ENCODE measurements around the gene OR51B4. TPM values are rescaled to one million over a fixed set of nuclear protein-coding genes. Genes with fewer than 3 reads are reported as not detected.

Gene OR51B4
- total and polyA plus RNA-seq, 2 experiments from 2014 or later, result not detected

GRCh38 chr11:5272395-5273017 is 29.2 kb downstream of the OR51B4 start:
- no peaks in the 10 kb centered on the region for H3K9me3 ChIP-seq (ENCODE audit: low read depth)
- in situ Hi-C loops (cut with MboI), result no loop called here
- no peak overlapping the region for H3K27ac ChIP-seq
- no peak overlapping the region for H3K4me2 ChIP-seq (ENCODE audit: unreplicated experiment)
- no peaks in the 10 kb centered on the region for H3K36me3 ChIP-seq (ENCODE audit: low read depth)
- DNase-seq, result no peak
- no peak overlapping the region for H2AFZ ChIP-seq
- no peak overlapping the region for H3K4me3 ChIP-seq
- H3K79me2 ChIP-seq (ENCODE audit: insufficient read depth), result no peaks in the 10 kb centered on the region
- no peak overlapping the region for H3K9ac ChIP-seq
- WGBS, 2 experiments (ENCODE audit: low coverage in 1 of 2, low lambda C conversion rate in 2 of 2, missing lambda C conversion rate in 2 of 2), result 65 to 66% methylated on average over 4 of the region's 4 CpGs
- no peaks in the 10 kb centered on the region for H3K27me3 ChIP-seq (replicated peaks; ENCODE audit: insufficient read depth)
- H3K4me1 ChIP-seq (ENCODE audit: insufficient read depth), result no peaks in the 10 kb centered on the region
- no peaks in the 10 kb centered on the region for H3F3A ChIP-seq (ENCODE audit: insufficient read depth)
- H3K9me2 ChIP-seq (ENCODE audit: insufficient read depth), result no peaks in the 10 kb centered on the region
- H4K20me1 ChIP-seq (ENCODE audit: insufficient read depth), result no peaks in the 10 kb centered on the region
- TF ChIP-seq EZH2phosphoT487 (IDR thresholded peaks at IDR 0.05; ENCODE audit: insufficient read depth, low read depth) (no peak), EZH2 (IDR thresholded peaks at IDR 0.05; ENCODE audit: insufficient read depth, poor library complexity, severe bottlenecking) (no peak)

GRCh38 chr11:5269715-5270147 is 32.0 kb downstream of the OR51B4 start, which contains the start of gene HBE1:
TSS of gene HBE1 (minus strand) at chr11:5269945. CDS start at chr11:5269890, 55 bp downstream.
- TF ChIP-seq EZH2 (IDR thresholded peaks at IDR 0.05; ENCODE audit: insufficient read depth, poor library complexity, severe bottlenecking) (no peak), EZH2phosphoT487 (IDR thresholded peaks at IDR 0.05; ENCODE audit: insufficient read depth, low read depth) (no peak)
- whole genome bisulfite sequencing, 2 experiments (ENCODE audit: low coverage in 1 of 2, low lambda C conversion rate in 2 of 2, missing lambda C conversion rate in 2 of 2), result 59 to 71% methylated on average over 4 of the region's 4 CpGs
- H3K9me2 ChIP-seq (ENCODE audit: insufficient read depth), result no peaks in the 10 kb centered on the region
- no peaks in the 10 kb centered on the region for H3F3A ChIP-seq (ENCODE audit: insufficient read depth)
- no peak within 1 kb of the TSS for H3K4me3 ChIP-seq
- no peaks in the 10 kb centered on the region for H3K36me3 ChIP-seq (ENCODE audit: low read depth)
- H4K20me1 ChIP-seq (ENCODE audit: insufficient read depth), result no peaks in the 10 kb centered on the region
- no peaks in the 10 kb centered on the region for H3K27me3 ChIP-seq (replicated peaks; ENCODE audit: insufficient read depth)
- H3K9me3 ChIP-seq (ENCODE audit: low read depth), result no peaks in the 10 kb centered on the region
- H2AFZ ChIP-seq, result no peak within 1 kb of the TSS
- in situ Hi-C loops (cut with MboI), result no loop called here
- no peaks in the 10 kb centered on the region for H3K4me1 ChIP-seq (ENCODE audit: insufficient read depth)
- H3K27ac ChIP-seq, result no peak within 1 kb of the TSS
- DNase-seq, result no peak
- no peaks in the 10 kb centered on the region for H3K79me2 ChIP-seq (ENCODE audit: insufficient read depth)
- no peak within 1 kb of the TSS for H3K9ac ChIP-seq
- no peak within 1 kb of the TSS for H3K4me2 ChIP-seq (ENCODE audit: unreplicated experiment)

GRCh38 chr11:5267033-5267563 is 34.6 kb downstream of the OR51B4 start:
- no peak overlapping the region for H3K4me2 ChIP-seq (ENCODE audit: unreplicated experiment)
- H3K4me1 ChIP-seq (ENCODE audit: insufficient read depth), result no peaks in the 10 kb centered on the region
- TF ChIP-seq EZH2phosphoT487 (IDR thresholded peaks at IDR 0.05; ENCODE audit: insufficient read depth, low read depth) (no peak), EZH2 (IDR thresholded peaks at IDR 0.05; ENCODE audit: insufficient read depth, poor library complexity, severe bottlenecking) (no peak)
- no peak overlapping the region for H2AFZ ChIP-seq
- DNase-seq, result no peak
- no peaks in the 10 kb centered on the region for H3F3A ChIP-seq (ENCODE audit: insufficient read depth)
- in situ Hi-C loops (cut with MboI), result no loop called here
- H3K4me3 ChIP-seq, result no peak overlapping the region
- H3K9me3 ChIP-seq (ENCODE audit: low read depth), result no peaks in the 10 kb centered on the region
- H3K79me2 ChIP-seq (ENCODE audit: insufficient read depth), result no peaks in the 10 kb centered on the region
- no peaks in the 10 kb centered on the region for H3K9me2 ChIP-seq (ENCODE audit: insufficient read depth)
- no peaks in the 10 kb centered on the region for H3K36me3 ChIP-seq (ENCODE audit: low read depth)
- no peaks in the 10 kb centered on the region for H3K27me3 ChIP-seq (replicated peaks; ENCODE audit: insufficient read depth)
- 60 to 69% methylated on average over 2 of the region's 2 CpGs for WGBS, 2 experiments (ENCODE audit: low coverage in 1 of 2, low lambda C conversion rate in 2 of 2, missing lambda C conversion rate in 2 of 2)
- no peak overlapping the region for H3K27ac ChIP-seq
- no peak overlapping the region for H3K9ac ChIP-seq
- H4K20me1 ChIP-seq (ENCODE audit: insufficient read depth), result no peaks in the 10 kb centered on the region

GRCh38 chr11:5266609-5267008 is 35.1 kb downstream of the OR51B4 start:
- TF ChIP-seq EZH2 (IDR thresholded peaks at IDR 0.05; ENCODE audit: insufficient read depth, poor library complexity, severe bottlenecking) (no peak), EZH2phosphoT487 (IDR thresholded peaks at IDR 0.05; ENCODE audit: insufficient read depth, low read depth) (no peak)
- in situ Hi-C loops (cut with MboI), result no loop called here
- no peaks in the 10 kb centered on the region for H3K4me1 ChIP-seq (ENCODE audit: insufficient read depth)
- H4K20me1 ChIP-seq (ENCODE audit: insufficient read depth), result no peaks in the 10 kb centered on the region
- H3K9ac ChIP-seq, result no peak overlapping the region
- H3F3A ChIP-seq (ENCODE audit: insufficient read depth), result no peaks in the 10 kb centered on the region
- no peak overlapping the region for H3K4me3 ChIP-seq
- no peak overlapping the region for H3K27ac ChIP-seq
- no peak overlapping the region for H2AFZ ChIP-seq
- H3K36me3 ChIP-seq (ENCODE audit: low read depth), result no peaks in the 10 kb centered on the region
- no peak for DNase-seq
- H3K27me3 ChIP-seq (replicated peaks; ENCODE audit: insufficient read depth), result no peaks in the 10 kb centered on the region
- no peaks in the 10 kb centered on the region for H3K9me2 ChIP-seq (ENCODE audit: insufficient read depth)
- no peaks in the 10 kb centered on the region for H3K9me3 ChIP-seq (ENCODE audit: low read depth)
- no peaks in the 10 kb centered on the region for H3K79me2 ChIP-seq (ENCODE audit: insufficient read depth)
- H3K4me2 ChIP-seq (ENCODE audit: unreplicated experiment), result no peak overlapping the region

Measured in GM23248 (cell line).